GM19372 (cell line): ENCODE measurements around the gene CSRNP3.

ENCODE experiments used
- ATAC-seq: cut with Tn5 transposase; IDR thresholded peaks from one replicate; pipeline ENCODE4 v1.9.1; 2021; ENCODE audit warnings: mild to moderate bottlenecking, low read depth, moderate library complexity; ENCODE audit not compliant: unreplicated experiment

Gene CSRNP3

GRCh38 chr2:165666605-165667004, 197.1 kb downstream of the CSRNP3 start:
- no peak for ATAC-seq

- ATAC-seq, result no peak
Observed at GRCh38 chr2:165667375-165667774, 197.9 kb downstream of the CSRNP3 start.

- no peak for ATAC-seq
Observed at GRCh38 chr2:165674780-165675179, 205.3 kb downstream of the CSRNP3 start.

GRCh38 chr2:165675551-165675968, 206.1 kb downstream of the CSRNP3 start:
- no peak for ATAC-seq

- ATAC-seq, result no peak
Observed at GRCh38 chr2:165678882-165679281, 209.4 kb downstream of the CSRNP3 start.

- no peak for ATAC-seq
Observed at GRCh38 chr2:165679621-165680020, 210.1 kb downstream of the CSRNP3 start.

GRCh38 chr2:165681841-165682240, 212.3 kb downstream of the CSRNP3 start:
- ATAC-seq, result no peak

GRCh38 chr2:165682546-165682945, 213.0 kb downstream of the CSRNP3 start:
- no peak for ATAC-seq

- no peak for ATAC-seq
Observed at GRCh38 chr2:165686800-165687199, 217.3 kb downstream of the CSRNP3 start.

GRCh38 chr2:165687426-165688002, 218.0 kb downstream of the CSRNP3 start:
- no peak for ATAC-seq

GRCh38 chr2:165691615-165692014, 222.1 kb downstream of the CSRNP3 start:
- no peak for ATAC-seq

- ATAC-seq, result no peak
Observed at GRCh38 chr2:165692906-165693305, 223.4 kb downstream of the CSRNP3 start.

- no peak for ATAC-seq
Observed at GRCh38 chr2:165693838-165694237, 224.3 kb downstream of the CSRNP3 start.

GRCh38 chr2:165697748-165698443, 228.4 kb downstream of the CSRNP3 start:
- ATAC-seq, result no peak

GRCh38 chr2:165698444-165698884, 229.0 kb downstream of the CSRNP3 start:
- peak; percentile 85 for ATAC-seq

- no peak for ATAC-seq
Observed at GRCh38 chr2:165699946-165700345, 230.4 kb downstream of the CSRNP3 start.

- no peak for ATAC-seq
Observed at GRCh38 chr2:165700531-165700930, 231.0 kb downstream of the CSRNP3 start.

GRCh38 chr2:165701147-165701546, 231.6 kb downstream of the CSRNP3 start:
- ATAC-seq, result no peak

- ATAC-seq, result no peak
Observed at GRCh38 chr2:165706960-165707487, 237.5 kb downstream of the CSRNP3 start.

GRCh38 chr2:165716091-165716490, 246.6 kb downstream of the CSRNP3 start:
- no peak for ATAC-seq

GRCh38 chr2:165718610-165719210, 249.2 kb downstream of the CSRNP3 start:
- no peak for ATAC-seq

- no peak for ATAC-seq
Observed at GRCh38 chr2:165720511-165720910, 251.0 kb downstream of the CSRNP3 start.
